ENCODE data around the gene CDKAL1. TPM values are rescaled to one million over a fixed set of nuclear protein-coding genes. Genes with fewer than 3 reads are reported as not detected.
"Not testable (repeated sequence)": the region's sequence is repeated elsewhere in the genome, so short reads cannot be mapped to it uniquely, and the experiment has no call there.

Gene CDKAL1
- total RNA-seq, 3 donors from 2014 or later: 13.0 to 27.2 (median 18.0) TPM

DNA sequence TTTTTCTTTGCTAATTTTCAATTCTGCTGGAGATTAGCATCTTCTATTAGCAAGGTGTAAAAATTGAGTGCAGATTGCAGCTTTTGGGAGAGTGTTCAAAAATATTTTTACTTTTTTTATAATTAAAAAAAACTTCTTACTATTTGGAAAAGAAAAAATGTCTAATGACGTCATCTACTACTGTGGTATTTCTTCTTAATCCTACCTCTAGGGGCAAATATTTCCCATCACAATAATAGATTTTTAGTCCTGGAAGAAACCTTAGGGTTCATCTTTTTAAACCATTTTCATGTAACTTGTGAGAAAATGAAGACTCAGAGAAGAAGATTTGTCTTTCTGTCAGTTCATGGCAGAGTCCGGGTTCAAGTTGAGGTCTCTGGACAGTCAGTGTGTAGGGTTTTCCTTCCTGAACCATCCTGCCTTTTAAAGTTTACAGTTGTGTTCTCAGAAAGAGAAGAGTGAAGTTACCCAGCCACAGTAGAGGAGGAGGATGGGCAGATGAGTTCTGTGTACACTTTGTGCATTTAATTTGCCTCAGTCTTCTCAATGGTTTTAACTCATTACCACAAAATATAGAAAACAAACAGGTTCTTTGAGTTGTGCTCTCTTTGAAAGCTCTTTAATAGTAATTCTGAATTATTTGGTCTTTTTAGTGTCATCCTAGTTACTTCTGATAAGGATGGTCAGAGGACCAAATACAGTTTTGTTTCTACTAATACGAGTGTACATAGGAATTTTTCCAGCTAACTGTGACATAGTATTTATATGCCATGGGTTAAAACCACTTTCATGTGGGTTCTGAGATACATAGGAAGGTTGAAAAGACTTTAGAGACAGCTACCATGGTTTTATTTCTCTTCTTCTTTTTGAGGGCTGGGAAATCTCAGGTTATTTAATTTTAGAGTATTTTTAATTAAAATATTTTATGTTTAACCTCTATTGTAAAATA lies 184.7 kb downstream of the CDKAL1 start:
- intact Hi-C loops (cut with DNase I; ENCODE audit: low total_unique reads): no loop called here
- Histone ChIP-seq H3K9me3 (no peaks in the 10 kb centered on the region), H3K36me3 (no peaks in the 10 kb centered on the region), H3K27me3 (no peaks in the 10 kb centered on the region), H3K4me1 (no peaks in the 10 kb centered on the region), H3K4me3 (no peak overlapping the region), H3K27ac (no peak overlapping the region)
- TF ChIP-seq, protein P1, sequence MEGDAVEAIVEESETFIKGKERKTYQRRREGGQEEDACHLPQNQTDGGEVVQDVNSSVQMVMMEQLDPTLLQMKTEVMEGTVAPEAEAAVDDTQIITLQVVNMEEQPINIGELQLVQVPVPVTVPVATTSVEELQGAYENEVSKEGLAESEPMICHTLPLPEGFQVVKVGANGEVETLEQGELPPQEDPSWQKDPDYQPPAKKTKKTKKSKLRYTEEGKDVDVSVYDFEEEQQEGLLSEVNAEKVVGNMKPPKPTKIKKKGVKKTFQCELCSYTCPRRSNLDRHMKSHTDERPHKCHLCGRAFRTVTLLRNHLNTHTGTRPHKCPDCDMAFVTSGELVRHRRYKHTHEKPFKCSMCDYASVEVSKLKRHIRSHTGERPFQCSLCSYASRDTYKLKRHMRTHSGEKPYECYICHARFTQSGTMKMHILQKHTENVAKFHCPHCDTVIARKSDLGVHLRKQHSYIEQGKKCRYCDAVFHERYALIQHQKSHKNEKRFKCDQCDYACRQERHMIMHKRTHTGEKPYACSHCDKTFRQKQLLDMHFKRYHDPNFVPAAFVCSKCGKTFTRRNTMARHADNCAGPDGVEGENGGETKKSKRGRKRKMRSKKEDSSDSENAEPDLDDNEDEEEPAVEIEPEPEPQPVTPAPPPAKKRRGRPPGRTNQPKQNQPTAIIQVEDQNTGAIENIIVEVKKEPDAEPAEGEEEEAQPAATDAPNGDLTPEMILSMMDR (IDR thresholded peaks at IDR 0.05): no peak
- TF ChIP-seq POLR2A (IDR thresholded peaks at IDR 0.05) (no peak), POLR2AphosphoS5 (IDR thresholded peaks at IDR 0.05) (no peak)
- no peak for DNase-seq (ENCODE audit: low spot score in 2 of 2)

DNA sequence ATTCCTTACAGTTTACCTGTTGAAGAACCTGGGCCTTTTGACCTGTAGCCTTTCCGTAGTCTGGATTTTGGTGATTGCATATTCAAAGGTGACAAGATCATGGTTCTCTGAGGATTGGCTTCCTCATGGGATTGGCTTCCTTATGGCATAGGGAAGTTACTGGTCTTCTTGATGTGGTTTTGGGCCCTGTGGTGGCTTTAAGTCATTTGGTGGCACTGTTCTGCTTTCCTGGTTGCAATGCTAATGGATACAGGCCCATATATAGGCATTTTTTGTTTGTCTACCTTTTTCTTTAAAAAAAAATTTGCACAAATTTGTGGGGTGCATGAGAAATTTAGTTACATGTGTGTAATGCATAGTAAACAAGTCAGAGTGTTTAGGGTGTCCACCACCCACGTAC lies 185.7 kb downstream of the CDKAL1 start:
- no peak overlapping the region for H3K4me3 ChIP-seq
- H3K27ac ChIP-seq: no peak overlapping the region
- no peaks in the 10 kb centered on the region for H3K4me1 ChIP-seq
- intact Hi-C loops (cut with DNase I; ENCODE audit: low total_unique reads): no loop called here
- H3K27me3 ChIP-seq: no peaks in the 10 kb centered on the region
- no peaks in the 10 kb centered on the region for H3K36me3 ChIP-seq
- no peaks in the 10 kb centered on the region for H3K9me3 ChIP-seq
- no peak for TF ChIP-seq POLR2A (IDR thresholded peaks at IDR 0.05)
- no peak for TF ChIP-seq POLR2AphosphoS5 (IDR thresholded peaks at IDR 0.05)
- TF ChIP-seq, protein P1 (IDR thresholded peaks at IDR 0.05): no peak
- DNase-seq (ENCODE audit: low spot score in 2 of 2): no peak

DNA sequence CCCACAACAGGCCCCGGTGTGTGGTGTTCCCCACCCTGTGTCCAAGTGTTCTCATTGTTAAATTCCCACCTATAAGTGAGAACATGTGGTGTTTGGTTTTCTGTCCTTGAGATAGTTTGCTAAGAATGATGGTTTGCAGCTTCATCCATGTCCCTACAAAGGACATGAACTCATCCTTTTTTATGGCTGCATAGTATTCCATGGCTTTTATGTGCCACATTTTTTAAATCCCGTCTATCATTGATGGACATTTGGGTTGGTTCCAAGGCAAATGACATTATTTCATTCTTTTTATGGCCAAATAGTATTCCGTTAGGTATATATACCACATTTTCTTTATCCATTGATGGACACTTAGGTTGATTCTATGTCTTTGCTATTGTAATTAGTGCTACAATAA lies 186.9 kb downstream of the CDKAL1 start:
- H3K27ac ChIP-seq; H3K4me1 ChIP-seq; H3K27me3 ChIP-seq; H3K9me3 ChIP-seq; intact Hi-C loops (cut with DNase I; ENCODE audit: low total_unique reads); DNase-seq (ENCODE audit: low spot score in 2 of 2); H3K4me3 ChIP-seq; H3K36me3 ChIP-seq: not testable (repeated sequence)

DNA sequence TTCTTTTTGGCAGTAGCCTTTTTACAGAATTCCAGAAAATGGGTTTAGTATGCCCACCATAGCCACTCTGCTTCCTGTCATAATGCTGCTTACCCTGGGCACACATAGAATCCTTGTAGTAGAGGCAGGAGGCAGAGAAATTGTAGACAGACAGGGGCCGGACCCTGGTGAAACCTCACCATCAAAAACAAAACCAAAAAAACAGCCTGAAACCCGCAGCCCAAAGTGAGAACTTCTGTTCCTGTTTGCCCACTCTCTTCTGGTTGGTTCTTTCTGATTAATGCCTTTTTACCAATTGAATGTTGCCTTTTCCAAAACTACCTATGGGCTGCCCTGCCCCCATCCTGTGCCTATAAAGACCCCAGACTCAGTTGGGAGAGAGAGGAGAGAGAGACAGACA lies 188.2 kb downstream of the CDKAL1 start:
- intact Hi-C loops (cut with DNase I; ENCODE audit: low total_unique reads): no loop called here
- H3K9me3 ChIP-seq: no peaks in the 10 kb centered on the region
- no peaks in the 10 kb centered on the region for H3K27me3 ChIP-seq
- H3K4me3 ChIP-seq: no peak overlapping the region
- no peaks in the 10 kb centered on the region for H3K36me3 ChIP-seq
- no peaks in the 10 kb centered on the region for H3K4me1 ChIP-seq
- TF ChIP-seq POLR2A (IDR thresholded peaks at IDR 0.05) (no peak), POLR2AphosphoS5 (IDR thresholded peaks at IDR 0.05) (no peak)
- TF ChIP-seq, protein P1 (IDR thresholded peaks at IDR 0.05): no peak
- no peak overlapping the region for H3K27ac ChIP-seq
- no peak for DNase-seq (ENCODE audit: low spot score in 2 of 2)

DNA sequence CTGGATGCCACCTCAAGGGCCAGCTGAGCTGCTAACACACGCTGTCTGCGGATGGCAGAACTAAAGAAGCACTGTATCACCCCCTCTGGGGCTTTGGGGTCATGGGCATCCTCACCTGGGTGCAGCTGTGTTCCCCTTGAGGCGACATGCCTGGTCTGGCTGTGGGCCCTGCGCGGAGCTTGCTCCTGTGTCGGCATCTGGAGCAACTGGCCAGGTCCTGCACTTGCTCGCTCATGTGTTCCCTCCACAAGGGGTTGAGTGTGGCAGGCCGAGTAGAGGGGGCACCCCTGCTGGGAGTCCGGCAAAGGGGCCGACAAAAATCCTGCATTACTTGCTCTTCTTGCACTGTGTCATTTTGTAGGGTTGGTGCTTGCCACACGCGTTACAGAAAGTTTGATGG lies 189.0 kb downstream of the CDKAL1 start:
- Histone ChIP-seq H3K27ac (no peak overlapping the region), H3K27me3 (no peaks in the 10 kb centered on the region), H3K4me1 (no peaks in the 10 kb centered on the region), H3K4me3 (no peak overlapping the region), H3K9me3 (no peaks in the 10 kb centered on the region), H3K36me3 (no peaks in the 10 kb centered on the region)
- intact Hi-C loops (cut with DNase I; ENCODE audit: low total_unique reads): no loop called here
- TF ChIP-seq POLR2AphosphoS5 (IDR thresholded peaks at IDR 0.05) (no peak), POLR2A (IDR thresholded peaks at IDR 0.05) (no peak)
- TF ChIP-seq, protein P1 (IDR thresholded peaks at IDR 0.05): no peak
- no peak for DNase-seq (ENCODE audit: low spot score in 2 of 2)
